HUES64 (cell line): ENCODE measurements around the gene SF3B3.
"Not testable (repeated sequence)": the region's sequence is repeated elsewhere in the genome, so short reads cannot be mapped to it uniquely, and the experiment has no call there.

Experiments used
- H3K27ac ChIP-seq: 2 replicates; pipeline ENCODE4 v1.7.0; 2013; ENCODE audit warnings: low read depth, low read length, inconsistent platforms
- H3K27me3 ChIP-seq: 2 replicates; pipeline ENCODE4 v1.6.1; 2013; ENCODE audit warnings: mild to moderate bottlenecking, low read length; ENCODE audit not compliant: insufficient read depth
- H3K36me3 ChIP-seq: 2 replicates; pipeline ENCODE4 v1.6.1; 2013; ENCODE audit warnings: mild to moderate bottlenecking, low read length; ENCODE audit not compliant: insufficient read depth
- H3K4me1 ChIP-seq: 2 replicates; pipeline ENCODE4 v1.6.1; 2013; ENCODE audit warnings: mild to moderate bottlenecking, low read length, moderate library complexity; ENCODE audit not compliant: insufficient read depth
- H3K4me3 ChIP-seq: 2 replicates; pipeline ENCODE4 v1.5.1; 2013; ENCODE audit warnings: mild to moderate bottlenecking, low read length, moderate library complexity
- H3K9ac ChIP-seq: 2 replicates; pipeline ENCODE4 v1.6.1; 2013; ENCODE audit warnings: mild to moderate bottlenecking, low read depth, low read length
- H3K9me3 ChIP-seq: 2 replicates; pipeline ENCODE4 v1.6.1; 2013; ENCODE audit warnings: low read depth, low read length; ENCODE audit not compliant: insufficient read depth
- WGBS: fragments of 150-250, 120-280 bp; methylation state at CpG from one replicate; pipeline ENCODE4 v1.1.7; 2013; ENCODE audit warnings: missing lambda C conversion rate; 5-methylcytosine and 5-hydroxymethylcytosine counted together

SF3B3 gene

GRCh38 chr16:70578035-70578434, 54.4 kb downstream of the SF3B3 start:
- H3K4me3 ChIP-seq, result no peak overlapping the region
- H3K9me3 ChIP-seq, result no peaks in the 10 kb centered on the region
- WGBS, result 76% methylated on average over 3 of the region's 3 CpGs
- no peak overlapping the region for H3K9ac ChIP-seq
- H3K36me3 ChIP-seq, result peaks cover 25% of the 10 kb centered on the region
- H3K27me3 ChIP-seq, result no peaks in the 10 kb centered on the region
- H3K4me1 ChIP-seq, result no peaks in the 10 kb centered on the region
- H3K27ac ChIP-seq, result no peak overlapping the region

GRCh38 chr16:70579248-70579647, 55.6 kb downstream of the SF3B3 start:
- H3K27ac ChIP-seq, result no peak overlapping the region
- H3K9me3 ChIP-seq, result no peaks in the 10 kb centered on the region
- WGBS, result 93% methylated on average over 5 of the region's 5 CpGs
- no peaks in the 10 kb centered on the region for H3K4me1 ChIP-seq
- peaks cover 13% of the 10 kb centered on the region for H3K36me3 ChIP-seq
- no peaks in the 10 kb centered on the region for H3K27me3 ChIP-seq
- H3K4me3 ChIP-seq, result no peak overlapping the region
- no peak overlapping the region for H3K9ac ChIP-seq

- H3K36me3 ChIP-seq, result peaks cover 6% of the 10 kb centered on the region; the same call in 1 of the 2 replicates
- no peaks in the 10 kb centered on the region for H3K4me1 ChIP-seq
- no peaks in the 10 kb centered on the region for H3K9me3 ChIP-seq
- H3K27me3 ChIP-seq, result no peaks in the 10 kb centered on the region
- H3K9ac ChIP-seq, result no peak overlapping the region
- H3K27ac ChIP-seq, result no peak overlapping the region
- 78% methylated on average over 20 of the region's 21 CpGs for WGBS
- no peak overlapping the region for H3K4me3 ChIP-seq
These were observed 56.3 kb downstream of the SF3B3 start for GRCh38 chr16:70579648-70580630.

GRCh38 chr16:70582280-70582978, 58.8 kb downstream of the SF3B3 start:
- Histone ChIP-seq H3K9ac (no peak overlapping the region), H3K4me3 (no peak overlapping the region), H3K27ac (no peak overlapping the region), H3K27me3 (no peaks in the 10 kb centered on the region), H3K36me3 (no peaks in the 10 kb centered on the region), H3K4me1 (no peaks in the 10 kb centered on the region), H3K9me3 (no peaks in the 10 kb centered on the region)
- WGBS, result 90% methylated on average over 11 of the region's 11 CpGs

- Histone ChIP-seq H3K4me1 (no peaks in the 10 kb centered on the region), H3K9ac (no peak overlapping the region), H3K9me3 (no peaks in the 10 kb centered on the region), H3K36me3 (no peaks in the 10 kb centered on the region), H3K4me3 (no peak overlapping the region), H3K27ac (no peak overlapping the region), H3K27me3 (no peaks in the 10 kb centered on the region)
- 92% methylated on average over 9 of the region's 9 CpGs for WGBS
These were observed 63.1 kb downstream of the SF3B3 start for GRCh38 chr16:70586731-70587130.

- WGBS, result 93% methylated on average over 4 of the region's 4 CpGs
- H3K27me3 ChIP-seq, result no peaks in the 10 kb centered on the region
- no peaks in the 10 kb centered on the region for H3K4me1 ChIP-seq
- no peaks in the 10 kb centered on the region for H3K9me3 ChIP-seq
- H3K4me3 ChIP-seq, result no peak overlapping the region
- H3K27ac ChIP-seq, result no peak overlapping the region
- no peaks in the 10 kb centered on the region for H3K36me3 ChIP-seq
- no peak overlapping the region for H3K9ac ChIP-seq
These were observed 64.9 kb downstream of the SF3B3 start for GRCh38 chr16:70588565-70588964.

GRCh38 chr16:70589416-70589815, 65.8 kb downstream of the SF3B3 start:
- not testable (repeated sequence) for H3K36me3 ChIP-seq, H3K27me3 ChIP-seq, H3K4me3 ChIP-seq, H3K27ac ChIP-seq, H3K9ac ChIP-seq, H3K9me3 ChIP-seq, H3K4me1 ChIP-seq
- 100% methylated on average over 3 of the region's 3 CpGs for WGBS

- no peak overlapping the region for H3K27ac ChIP-seq
- H3K27me3 ChIP-seq, result no peaks in the 10 kb centered on the region
- no peak overlapping the region for H3K4me3 ChIP-seq
These were observed 66.4 kb downstream of the SF3B3 start for GRCh38 chr16:70589998-70590471.

GRCh38 chr16:70590722-70591415, 67.3 kb downstream of the SF3B3 start:
- Histone ChIP-seq H3K4me3 (no peak overlapping the region), H3K4me1 (no peaks in the 10 kb centered on the region), H3K9ac (no peak overlapping the region), H3K9me3 (no peaks in the 10 kb centered on the region), H3K27ac (no peak overlapping the region), H3K36me3 (no peaks in the 10 kb centered on the region), H3K27me3 (no peaks in the 10 kb centered on the region)
- WGBS, result 88% methylated on average over 18 of the region's 18 CpGs

More at GRCh38 chr16:70589998-70590471, 66.4 kb downstream of the SF3B3 start:
- Histone ChIP-seq H3K36me3 (no peaks in the 10 kb centered on the region), H3K9me3 (no peaks in the 10 kb centered on the region), H3K4me1 (no peaks in the 10 kb centered on the region), H3K9ac (no peak overlapping the region)
- WGBS, result 73% methylated on average over 10 of the region's 10 CpGs

- no peaks in the 10 kb centered on the region for H3K27me3 ChIP-seq
- no peak overlapping the region for H3K4me3 ChIP-seq
- no peaks in the 10 kb centered on the region for H3K36me3 ChIP-seq
- H3K9ac ChIP-seq, result no peak overlapping the region
- H3K27ac ChIP-seq, result no peak overlapping the region
- no peaks in the 10 kb centered on the region for H3K9me3 ChIP-seq
- H3K4me1 ChIP-seq, result no peaks in the 10 kb centered on the region
- 81% methylated on average over 4 of the region's 4 CpGs for WGBS
These were observed 68.0 kb downstream of the SF3B3 start for GRCh38 chr16:70591615-70592014.

GRCh38 chr16:70592106-70592571, 68.5 kb downstream of the SF3B3 start:
- no peaks in the 10 kb centered on the region for H3K4me1 ChIP-seq
- no peak overlapping the region for H3K4me3 ChIP-seq
- WGBS, result 88% methylated on average over 5 of the region's 5 CpGs
- H3K9me3 ChIP-seq, result no peaks in the 10 kb centered on the region
- H3K36me3 ChIP-seq, result no peaks in the 10 kb centered on the region
- no peak overlapping the region for H3K27ac ChIP-seq
- no peak overlapping the region for H3K9ac ChIP-seq
- no peaks in the 10 kb centered on the region for H3K27me3 ChIP-seq
